Stimulated activated CD4-positive, alpha-beta T cell treated with anti-CD3 and anti-CD28 coated beads, Interleukin-4, amount 100 ng/mL, for 1 hour (primary cell): Measurements from ENCODE around the gene MYCN.
"Not testable (repeated sequence)": the region's sequence is repeated elsewhere in the genome, so short reads cannot be mapped to it uniquely, and the experiment has no call there.

Source experiments
- DNase-seq: peaks from one replicate; pipeline ENCODE4 v3.0.0-alpha.2; 2020

Gene MYCN

DNA sequence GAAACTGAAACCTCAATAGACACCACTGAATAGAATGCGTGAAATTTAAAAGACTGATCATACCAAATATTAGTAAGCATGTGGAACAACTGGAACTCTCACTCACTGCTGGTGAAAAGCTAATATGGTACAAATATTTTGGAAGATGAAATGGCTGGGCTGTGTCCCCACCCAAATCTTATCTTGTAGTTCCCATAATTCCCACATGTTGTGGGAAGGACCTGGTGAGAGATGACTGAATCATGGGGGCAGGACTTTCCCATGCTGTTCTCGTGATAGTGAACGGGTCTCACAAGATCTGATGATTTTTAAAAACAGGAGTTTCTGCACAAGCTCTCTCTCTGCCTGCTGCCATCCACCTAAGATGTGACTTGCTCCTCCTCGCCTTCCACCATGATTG, 32.0 kb upstream of the MYCN start:
- DNase-seq: no peak

DNA sequence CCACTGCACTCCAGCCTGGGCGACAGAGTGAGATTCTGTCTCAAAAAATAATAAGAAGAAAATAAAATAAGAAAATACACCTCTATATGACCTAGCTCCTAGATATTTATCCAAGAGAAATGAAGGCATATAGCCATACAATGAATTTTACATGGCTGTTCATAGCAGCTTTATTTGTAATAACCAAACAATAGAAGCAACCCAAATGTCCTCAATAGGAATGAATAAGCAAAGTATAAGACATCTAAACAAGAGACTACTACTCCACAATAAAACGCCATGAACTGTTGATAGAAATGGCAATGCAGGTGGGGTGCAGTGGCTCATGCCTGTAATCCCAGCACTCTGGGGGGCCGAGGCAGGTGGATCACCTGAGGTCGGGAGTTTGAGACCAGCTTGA, 31.2 kb upstream of the MYCN start:
- DNase-seq: no peak

DNA sequence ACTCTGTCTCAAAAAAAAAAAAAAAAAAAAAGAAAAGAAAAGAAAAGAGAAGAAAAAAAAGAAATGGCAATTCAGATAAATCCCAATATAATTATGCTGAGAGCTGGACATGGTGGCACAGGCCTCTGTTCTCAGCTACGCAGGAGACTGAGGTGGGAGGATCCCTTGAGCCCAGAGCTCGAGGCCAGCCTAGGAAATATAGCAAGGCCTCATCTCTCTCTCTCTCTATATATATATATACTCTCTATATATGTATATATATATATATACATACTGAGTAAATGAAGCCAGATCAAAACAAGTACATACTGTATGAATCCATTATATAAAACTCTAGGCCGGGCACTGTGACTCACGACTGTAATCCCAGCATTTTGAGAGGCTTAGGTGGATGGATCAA, 30.6 kb upstream of the MYCN start:
- DNase-seq: no peak

DNA sequence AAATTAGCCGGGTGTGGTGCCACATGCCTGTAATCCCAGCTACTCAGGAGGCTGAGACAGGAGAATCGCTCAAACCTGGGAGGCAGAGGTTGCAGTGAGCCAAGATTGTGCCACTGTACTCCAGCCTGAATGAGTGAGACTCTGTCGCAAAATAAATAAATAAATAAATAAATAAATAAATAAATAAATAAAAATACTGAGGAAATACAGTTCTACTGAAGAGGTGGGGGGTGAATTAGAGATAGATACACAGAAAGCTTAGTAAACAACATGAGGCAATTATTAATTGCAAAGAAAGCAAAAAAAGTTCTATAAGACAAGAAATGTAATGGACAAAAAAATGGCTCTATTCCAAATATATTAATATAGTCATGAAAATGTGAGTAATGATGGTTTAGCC, 29.1 kb upstream of the MYCN start:
- DNase-seq: not testable (repeated sequence)

DNA sequence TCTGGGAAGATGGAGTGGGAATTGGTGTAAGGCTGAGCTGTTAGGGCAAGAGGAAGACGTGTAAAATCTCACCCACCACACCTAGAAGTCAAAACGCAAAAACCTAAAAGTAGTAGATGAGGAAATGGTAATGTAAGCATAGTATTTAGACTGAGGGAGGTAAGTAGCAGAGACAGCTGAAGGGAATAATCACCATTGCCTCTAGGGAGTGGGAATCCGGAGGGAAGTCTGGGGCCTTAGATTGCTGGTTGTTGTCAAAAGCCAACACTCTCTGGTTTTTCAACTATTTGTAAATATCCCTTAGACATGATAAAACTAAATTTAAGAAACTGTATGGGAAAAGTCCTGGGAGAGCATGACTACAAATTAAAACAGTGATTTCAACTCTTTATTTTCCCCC, 28.7 kb upstream of the MYCN start:
- DNase-seq: no peak

DNA sequence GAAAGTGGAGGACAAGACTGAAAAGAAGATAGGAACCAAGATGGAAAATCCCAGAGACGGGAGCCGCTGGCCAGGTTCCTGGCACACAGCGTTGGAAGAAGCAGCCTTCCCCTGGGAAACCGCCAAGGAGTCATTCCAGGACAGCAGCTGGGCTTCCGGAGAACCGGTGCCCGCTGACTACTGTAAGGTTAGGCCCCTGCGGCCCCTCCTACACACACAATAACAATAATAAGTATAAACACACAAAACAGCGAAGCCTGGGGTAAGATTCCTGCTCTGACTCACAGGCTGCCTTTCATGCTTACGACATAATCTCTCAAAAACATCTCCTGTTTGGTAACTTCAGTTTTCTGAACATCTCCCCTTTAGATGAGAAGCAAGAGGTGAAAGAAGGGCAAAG, 28.1 kb upstream of the MYCN start:
- DNase-seq: no peak

DNA sequence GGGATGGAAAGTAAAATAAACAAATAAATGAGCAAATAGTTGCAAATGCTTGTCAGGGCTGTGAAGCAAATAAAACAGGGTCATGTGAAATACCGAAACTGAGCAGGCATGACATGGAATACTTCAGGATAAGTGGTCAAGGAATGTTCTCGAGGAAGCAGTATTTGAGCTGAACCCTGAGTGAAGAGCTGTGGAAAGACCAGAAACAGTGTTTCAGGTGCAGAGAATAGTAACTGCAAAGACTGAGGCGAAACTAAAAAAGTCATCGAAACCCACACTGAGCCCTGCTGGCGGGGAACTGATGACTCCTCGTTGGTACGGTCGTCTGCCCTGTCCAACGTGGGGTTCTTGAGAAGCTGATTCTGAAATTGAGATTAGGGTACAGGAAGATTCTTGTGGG, 27.2 kb upstream of the MYCN start:
- no peak for DNase-seq

DNA sequence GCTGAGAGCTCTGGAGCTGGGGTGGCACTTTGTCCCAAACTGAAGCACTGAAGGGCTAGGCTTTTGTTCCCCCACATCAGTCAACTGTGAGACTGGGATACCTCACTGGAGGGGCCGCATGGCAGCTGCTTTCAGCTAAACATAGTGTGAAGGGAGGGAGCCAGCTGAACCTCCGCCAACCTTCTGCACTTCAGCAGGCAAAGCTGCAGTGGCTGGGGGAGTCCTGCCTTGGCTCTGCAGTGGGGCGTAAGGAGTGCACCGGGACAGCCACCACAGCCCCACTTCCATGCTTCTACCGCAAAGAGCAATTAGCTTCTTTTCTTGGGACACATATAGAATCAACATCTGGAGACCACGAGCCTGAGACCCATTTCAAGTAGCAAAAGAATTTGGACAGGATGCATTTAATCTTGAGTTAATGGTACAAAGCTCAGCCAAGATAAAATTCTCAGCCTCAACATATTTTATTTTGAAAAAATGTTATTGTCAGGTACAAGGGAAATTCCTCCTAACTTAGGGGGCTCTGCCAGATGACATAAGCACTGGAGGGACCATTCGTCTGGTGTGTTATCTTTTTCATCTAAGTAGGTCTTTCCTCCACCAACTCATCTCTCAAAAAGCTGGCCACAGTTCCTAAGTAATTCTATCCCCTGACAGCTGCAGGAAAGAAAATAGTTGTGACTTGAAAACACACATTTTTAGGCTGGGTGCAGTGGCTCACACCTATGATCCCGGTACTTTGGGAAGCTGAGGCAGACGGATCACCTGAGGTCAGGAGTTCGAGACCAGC, 25.6 kb upstream of the MYCN start:
- no peak for DNase-seq

DNA sequence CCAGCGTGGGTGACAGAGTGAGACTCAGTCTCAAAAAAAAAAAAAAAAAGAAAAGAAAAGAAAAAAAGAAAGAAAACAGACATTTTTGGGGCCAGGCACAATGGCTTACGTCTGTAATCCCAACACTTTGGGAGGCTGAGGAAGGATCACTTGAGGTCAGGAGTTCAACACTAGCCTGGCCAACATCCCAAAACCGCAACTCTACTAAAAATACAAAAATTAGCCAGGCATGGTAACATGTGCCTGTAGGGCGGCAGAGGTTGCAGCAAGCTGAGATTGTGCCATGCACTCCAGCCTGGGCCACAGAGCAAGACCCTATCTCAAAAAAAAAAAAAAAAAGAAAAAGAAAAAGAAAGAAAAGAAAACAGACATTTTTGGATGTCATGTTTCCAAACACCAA, 24.8 kb upstream of the MYCN start:
- DNase-seq: not testable (repeated sequence)

DNA sequence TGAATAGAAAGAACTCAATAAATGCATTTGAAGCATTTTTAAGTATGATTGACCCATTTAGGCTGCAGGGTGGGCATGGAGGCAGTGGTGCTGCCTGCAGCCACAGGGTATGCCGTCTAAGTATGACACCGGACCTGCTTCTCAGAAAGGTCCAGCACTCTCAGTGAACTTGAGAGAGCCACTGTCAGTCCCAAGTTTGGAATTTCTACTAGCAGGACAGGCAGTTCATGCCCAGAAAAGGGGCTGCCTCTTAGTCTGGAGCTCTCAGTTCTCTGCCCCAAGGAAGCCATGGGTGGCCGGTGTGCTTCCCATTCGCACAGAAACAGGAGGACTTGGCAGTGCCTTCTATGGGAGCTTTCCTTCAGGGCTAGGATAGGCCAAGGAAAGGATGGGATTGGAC, 24.0 kb upstream of the MYCN start:
- no peak for DNase-seq

DNA sequence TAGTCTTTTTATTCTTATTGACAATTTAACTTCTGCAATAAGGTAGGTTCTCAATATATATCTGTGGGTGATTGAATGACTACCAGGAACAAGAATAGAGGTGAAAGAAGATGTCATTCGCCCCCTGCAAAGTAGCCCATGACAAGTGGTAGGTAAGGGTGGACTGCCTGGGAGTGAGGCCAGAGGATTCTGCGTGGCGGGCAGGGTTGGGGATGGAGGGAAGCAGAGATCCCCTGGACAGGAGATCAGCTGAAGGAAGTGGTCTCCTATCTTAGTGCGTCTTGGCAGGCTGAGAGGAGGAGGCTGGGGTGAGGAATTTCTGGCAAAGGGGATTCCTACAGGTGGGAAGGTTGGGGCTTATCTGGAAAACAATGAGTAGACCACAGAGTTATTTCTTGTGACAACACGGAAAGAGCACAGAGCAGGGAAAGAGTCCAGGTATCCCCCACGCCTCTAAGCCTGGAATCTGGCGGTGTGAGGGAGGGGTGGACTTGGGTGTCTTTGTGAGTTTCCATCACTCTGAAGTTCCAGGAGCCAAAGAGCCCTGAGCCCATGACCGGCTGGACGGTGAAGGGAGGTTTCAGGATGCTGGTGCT, 21.5 kb upstream of the MYCN start:
- no peak for DNase-seq

DNA sequence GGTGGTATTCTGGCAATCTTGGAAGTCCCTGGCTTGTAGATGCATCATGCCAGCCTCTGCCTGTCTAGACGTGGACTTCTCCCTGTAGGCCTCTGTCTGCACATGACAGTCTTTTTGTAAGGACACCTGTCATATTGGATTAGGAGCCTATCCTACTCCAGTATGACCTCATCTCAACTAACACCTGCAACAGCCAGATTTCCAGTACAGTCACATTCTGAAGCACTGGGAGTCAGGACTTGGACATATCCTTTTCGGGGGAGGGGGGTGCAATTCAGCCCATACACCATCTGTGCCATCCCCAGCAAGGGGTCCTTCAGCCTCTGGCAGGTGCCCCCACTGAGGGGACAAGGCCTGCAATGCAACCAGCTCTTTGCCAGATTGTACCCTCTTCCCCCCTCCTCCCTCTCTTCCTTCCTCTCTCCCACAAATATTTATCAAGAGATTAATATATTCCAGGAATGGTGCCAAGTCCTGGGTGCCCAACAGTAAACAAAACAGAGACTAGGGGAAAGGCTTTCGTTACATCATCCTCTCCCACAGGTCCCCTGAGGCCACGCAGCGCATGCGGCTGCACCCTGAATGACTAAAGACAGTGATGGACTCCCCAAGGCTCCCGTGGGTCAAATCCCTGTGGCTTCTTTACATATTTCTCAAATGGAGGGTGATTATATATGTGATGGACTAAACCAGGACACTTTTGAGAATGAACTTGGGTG, 20.5 kb upstream of the MYCN start:
- DNase-seq: no peak

DNA sequence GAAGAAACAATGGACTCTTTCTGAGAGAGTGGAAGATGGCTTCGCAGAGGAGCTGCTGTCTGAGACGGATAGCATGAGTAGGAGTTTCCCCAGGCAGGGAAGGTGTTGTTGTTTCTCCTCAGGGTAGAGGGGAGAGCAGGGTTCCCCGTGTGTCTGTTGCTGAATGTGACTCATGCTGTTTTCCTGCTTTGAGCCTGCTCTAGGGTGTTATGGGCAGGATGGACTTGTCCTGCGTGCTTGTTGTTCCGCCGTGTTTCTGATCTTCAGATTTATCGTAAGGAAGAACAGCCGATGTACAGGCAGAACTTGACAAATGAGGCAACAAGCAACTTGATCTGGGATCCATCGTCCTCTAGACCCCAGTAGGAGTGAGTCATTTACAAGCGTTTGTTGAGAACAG, 19.7 kb upstream of the MYCN start:
- DNase-seq: no peak

DNA sequence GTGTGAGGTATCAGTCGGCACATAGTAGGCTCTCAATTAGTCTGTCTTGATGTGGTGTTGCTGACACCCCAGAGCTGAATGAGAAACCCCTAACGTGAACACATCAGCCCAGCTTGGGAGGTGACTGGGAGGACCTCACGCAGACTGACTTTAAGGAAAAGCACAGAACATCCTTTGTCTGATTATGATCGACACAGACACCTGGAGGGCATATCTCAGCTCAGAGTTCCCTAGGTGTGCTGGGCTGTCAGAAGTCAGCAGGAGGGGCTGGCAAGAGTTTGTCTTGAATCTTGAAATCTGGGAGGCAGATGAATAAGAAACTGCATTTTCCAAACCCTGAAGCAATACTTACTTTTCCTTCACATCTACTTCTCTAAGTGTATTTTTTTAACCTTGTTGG, 16.8 kb upstream of the MYCN start:
- DNase-seq: no peak

DNA sequence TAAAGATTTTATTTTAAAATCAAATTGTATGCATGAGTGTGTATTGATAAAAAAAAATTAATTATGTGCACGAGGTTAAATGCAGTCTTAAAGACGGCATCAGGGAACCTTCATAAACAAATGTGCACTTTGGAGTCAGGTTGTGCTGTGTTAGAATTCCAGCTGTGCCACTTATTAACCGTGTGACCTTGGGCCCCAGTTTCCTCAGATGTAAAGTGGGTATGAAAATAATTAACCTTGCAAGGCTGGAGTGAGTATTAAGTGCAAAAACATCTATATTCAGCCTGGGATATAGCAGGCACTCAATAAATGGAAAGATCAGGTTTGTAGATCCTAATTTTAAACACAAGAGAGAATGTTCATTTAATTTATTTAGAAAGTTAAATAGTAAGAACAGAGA, 14.5 kb upstream of the MYCN start:
- no peak for DNase-seq

DNA sequence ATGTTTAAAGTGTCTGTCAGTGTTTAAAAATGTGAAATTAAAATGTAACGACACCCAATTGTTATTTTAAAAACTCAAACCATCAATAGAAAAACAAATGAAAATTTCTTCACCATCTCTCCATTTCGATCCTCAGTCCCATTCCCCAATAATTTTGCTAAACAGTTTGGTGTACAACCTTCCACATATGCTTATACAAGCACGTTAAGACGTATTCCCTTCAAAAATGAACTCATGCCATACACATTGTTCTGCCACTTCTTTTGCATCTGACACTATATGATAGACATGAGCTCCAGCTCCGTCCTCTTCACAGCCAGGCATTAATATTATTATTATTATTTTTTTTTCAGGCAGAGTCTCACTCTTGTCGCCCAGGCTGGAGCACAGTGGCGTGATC, 14.1 kb upstream of the MYCN start:
- DNase-seq: no peak

DNA sequence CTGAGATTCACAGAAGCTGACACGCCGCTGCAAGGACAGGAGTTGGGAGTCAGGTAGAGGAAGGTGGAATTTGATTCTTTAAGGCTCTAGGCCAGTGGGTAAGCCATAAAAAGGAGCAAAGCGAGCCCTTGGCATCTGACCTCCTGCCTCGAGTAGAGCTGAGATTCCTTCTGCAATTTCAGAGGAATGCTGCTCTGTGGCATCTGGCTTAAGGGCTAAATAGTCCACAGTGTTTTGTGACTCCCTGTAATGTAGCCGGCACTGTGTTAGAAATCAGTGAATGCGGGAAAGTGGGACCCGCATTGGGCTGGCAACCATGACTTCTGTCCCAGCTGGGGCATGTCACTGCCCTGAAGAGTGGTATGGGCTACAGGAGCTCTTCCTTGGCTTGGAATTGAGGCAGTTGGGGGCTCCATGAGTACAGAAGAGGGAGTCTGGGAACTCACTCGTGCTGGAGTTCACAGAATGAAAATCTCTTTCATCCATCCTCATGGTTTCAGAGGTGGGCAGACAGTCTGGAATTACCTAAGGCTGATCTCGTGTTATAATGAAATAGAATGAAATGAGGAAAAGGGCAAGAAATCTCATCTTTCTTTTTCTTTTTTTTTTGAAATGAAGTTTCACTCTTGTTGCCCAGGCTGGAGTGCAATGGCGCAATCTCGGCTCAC, 12.7 kb upstream of the MYCN start:
- no peak for DNase-seq

DNA sequence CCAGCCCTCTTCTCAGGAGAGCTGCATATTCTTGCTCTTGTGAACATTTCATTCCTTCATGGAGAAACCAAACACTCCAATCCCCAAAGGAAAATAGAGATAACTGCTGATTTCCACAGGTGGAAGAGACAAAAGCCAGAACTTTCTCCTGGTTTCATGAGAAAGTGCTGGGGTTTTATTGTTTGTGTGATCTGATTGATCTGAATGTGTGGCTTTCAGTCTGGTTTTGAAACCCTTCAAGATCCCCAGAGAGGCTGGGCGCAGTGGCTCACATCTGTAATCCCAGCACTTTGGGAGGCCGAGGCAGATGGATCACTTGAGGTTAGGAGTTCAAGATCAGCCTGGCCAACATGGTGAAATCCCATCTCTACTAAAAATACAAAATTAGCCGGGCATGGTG, 11.3 kb upstream of the MYCN start:
- DNase-seq: not testable (repeated sequence)

DNA sequence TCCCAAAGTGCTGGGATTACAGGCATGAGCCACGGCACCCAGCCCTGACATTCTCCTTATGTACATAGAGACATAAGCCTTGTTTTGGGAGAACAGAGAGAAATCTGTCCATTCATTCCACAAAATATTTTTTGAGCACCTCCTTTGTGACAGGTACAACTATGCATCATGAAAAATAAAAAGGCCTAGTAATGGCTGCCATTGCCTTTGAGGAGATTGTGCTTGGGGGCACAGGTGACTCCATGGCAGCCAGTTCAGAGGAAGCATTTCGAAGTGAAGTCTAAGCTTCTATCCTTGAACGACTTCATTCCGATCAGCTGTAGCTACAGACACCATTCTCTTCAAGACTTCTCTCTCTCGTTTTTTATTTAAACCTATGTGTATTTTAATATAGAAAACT, 10.5 kb upstream of the MYCN start:
- no peak for DNase-seq

DNA sequence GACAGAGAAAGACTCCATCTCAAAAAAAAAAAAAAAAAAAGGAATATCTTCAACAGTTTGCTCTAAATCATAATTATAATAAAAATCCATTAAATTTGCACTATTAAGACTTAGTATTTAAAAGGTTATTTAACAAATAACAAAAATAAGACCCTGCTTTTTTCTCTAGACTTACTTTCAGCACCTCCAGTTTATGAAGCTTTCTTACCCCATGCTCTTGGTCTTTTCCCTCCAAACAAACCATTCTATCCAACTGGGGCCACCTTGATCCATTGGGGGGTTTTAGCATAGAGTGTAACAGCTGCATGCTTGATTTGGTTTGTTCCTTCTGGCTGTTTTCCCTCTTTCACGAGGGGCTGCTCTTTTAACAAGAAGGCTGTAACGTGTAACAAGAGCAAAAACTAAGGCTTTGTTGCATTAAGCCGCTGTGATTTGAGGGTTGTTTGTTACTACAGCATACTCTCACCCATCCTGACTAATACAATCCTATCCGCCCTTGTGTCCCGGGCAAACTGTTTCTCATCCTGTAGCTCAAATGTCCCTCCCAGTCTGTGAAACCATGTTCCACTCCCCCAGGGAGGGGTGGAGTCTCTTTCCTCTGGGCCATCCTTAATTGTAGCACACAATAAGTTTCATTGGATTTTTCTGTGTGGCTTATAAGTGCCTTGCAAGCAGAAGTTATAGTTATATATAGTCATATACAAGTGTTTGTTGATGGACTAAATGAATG, 9.6 kb upstream of the MYCN start:
- DNase-seq: no peak

DNA sequence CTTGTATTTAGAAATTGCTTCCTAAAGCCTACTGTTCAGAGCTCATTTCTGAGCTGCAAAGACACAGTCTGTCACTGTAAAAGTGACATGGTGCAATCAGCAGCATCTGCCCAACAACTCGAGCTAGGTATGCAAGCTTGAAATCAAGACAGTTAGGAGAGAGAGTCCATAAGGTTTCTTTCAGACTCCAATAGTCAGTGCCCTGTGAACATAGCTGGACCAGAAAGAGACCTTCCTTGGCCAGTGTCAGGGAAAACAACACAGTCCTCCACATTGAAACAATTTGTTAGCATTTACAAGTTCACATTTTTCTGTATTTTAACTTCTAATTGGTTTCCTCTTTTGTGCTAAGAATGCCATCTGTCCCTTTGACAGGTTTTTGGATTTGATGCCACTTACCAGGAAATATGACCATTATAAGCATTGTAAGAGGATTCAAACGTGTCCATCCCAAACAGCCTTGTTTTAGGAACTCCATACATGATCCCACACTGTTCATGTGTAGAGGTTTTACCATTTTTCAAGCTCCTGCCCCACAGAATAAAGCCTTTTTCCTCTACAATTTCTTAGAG, 8.9 kb upstream of the MYCN start:
- no peak for DNase-seq

DNA sequence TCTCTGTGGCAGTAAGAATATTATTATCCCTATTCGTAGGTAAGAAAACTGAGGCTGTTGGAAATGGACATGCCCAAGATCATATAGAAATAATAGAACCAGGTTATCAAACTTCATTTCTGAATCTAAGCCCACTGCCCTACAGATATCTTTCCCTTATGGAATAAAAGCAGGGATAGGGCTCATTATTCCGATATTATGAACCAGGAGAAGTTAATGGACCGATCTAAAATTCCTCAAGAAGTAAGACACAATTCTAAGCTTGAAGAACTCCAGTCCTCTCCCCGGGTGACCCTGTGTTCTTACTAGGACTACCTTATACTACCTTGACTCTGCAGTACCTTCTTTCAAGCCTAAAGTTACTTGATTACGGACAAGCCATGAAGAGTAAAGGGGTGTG, 8.4 kb upstream of the MYCN start:
- DNase-seq: no peak
